ENCODE measurements around the gene RB1. TPM values are rescaled to one million over a fixed set of nuclear protein-coding genes. Genes with fewer than 3 reads are reported as not detected.
A peak's percentile ranks its signal among the peaks of the same experiment; 100 is the strongest.
"Not testable (repeated sequence)": the region's sequence is repeated elsewhere in the genome, so short reads cannot be mapped to it uniquely, and the experiment has no call there.

RB1 gene
- total and polyA plus RNA-seq, 8 donors: 32.1 to 53.1 (median 47.4) TPM

GRCh38 chr13:48448959-48449614 lies 145.5 kb downstream of the RB1 start:
- TF ChIP-seq, protein P1, sequence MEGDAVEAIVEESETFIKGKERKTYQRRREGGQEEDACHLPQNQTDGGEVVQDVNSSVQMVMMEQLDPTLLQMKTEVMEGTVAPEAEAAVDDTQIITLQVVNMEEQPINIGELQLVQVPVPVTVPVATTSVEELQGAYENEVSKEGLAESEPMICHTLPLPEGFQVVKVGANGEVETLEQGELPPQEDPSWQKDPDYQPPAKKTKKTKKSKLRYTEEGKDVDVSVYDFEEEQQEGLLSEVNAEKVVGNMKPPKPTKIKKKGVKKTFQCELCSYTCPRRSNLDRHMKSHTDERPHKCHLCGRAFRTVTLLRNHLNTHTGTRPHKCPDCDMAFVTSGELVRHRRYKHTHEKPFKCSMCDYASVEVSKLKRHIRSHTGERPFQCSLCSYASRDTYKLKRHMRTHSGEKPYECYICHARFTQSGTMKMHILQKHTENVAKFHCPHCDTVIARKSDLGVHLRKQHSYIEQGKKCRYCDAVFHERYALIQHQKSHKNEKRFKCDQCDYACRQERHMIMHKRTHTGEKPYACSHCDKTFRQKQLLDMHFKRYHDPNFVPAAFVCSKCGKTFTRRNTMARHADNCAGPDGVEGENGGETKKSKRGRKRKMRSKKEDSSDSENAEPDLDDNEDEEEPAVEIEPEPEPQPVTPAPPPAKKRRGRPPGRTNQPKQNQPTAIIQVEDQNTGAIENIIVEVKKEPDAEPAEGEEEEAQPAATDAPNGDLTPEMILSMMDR (IDR thresholded peaks at IDR 0.05): no peak
- H3K4me1 ChIP-seq: peaks cover 15 to 45% of the 10 kb centered on the region in 2 donors
- peak overlapping the region in 1 of 2 donors; percentile 5 for H3K4me3 ChIP-seq
- DNase-seq (peak in 1 of 4 donors; percentile 22), ATAC-seq (peak; percentile 67)
- H3K9me3 ChIP-seq: peaks cover 0 to 13% of the 10 kb centered on the region in 2 donors
- H3K27me3 ChIP-seq: no peaks in the 10 kb centered on the region
- H3K36me3 ChIP-seq: peaks cover 0 to 8% of the 10 kb centered on the region in 2 donors
- peak overlapping the region; percentile 33 to 71 for H3K27ac ChIP-seq
- intact Hi-C loops (cut with DNase I): no loop called here

- Histone ChIP-seq H3K9me3 (peaks cover 0 to 13% of the 10 kb centered on the region in 2 donors), H3K36me3 (peaks cover 0 to 13% of the 10 kb centered on the region in 2 donors), H3K27ac (peak overlapping the region in 1 of 2 donors; percentile 71), H3K27me3 (no peaks in the 10 kb centered on the region), H3K4me3 (no peak overlapping the region), H3K4me1 (peaks cover 15 to 45% of the 10 kb centered on the region in 2 donors)
- intact Hi-C loops (cut with DNase I): no loop called here
- DNase-seq (no peak), ATAC-seq (no peak)
- TF ChIP-seq, protein P1 (IDR thresholded peaks at IDR 0.05): no peak
These were observed 146.1 kb downstream of the RB1 start for GRCh38 chr13:48449656-48450055.

DNA sequence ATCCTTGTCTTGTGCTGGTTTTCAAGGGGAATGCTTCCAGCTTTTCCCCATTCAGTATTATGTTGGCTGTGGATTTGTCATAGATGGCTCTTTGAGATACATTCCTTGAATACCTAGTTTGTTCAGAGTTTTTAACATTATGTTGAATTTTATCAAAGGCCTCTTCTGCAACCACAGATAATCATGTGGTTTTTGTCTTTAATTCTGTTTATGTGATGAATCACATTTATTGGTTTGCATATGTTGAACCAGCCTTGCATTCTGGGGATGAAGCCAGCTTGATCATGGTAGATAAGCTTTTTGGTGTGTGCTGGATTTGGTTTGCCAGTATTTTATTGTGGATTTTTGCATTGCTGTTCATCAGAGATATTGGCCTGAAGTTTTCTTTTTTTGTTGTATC lies 147.6 kb downstream of the RB1 start:
- H3K4me3 ChIP-seq; ATAC-seq; H3K27ac ChIP-seq; DNase-seq; intact Hi-C loops (cut with DNase I); H3K27me3 ChIP-seq: not testable (repeated sequence)
- peaks cover 15 to 36% of the 10 kb centered on the region in 2 donors for H3K4me1 ChIP-seq
- peaks cover 0 to 21% of the 10 kb centered on the region in 2 donors for H3K36me3 ChIP-seq
- peaks cover 0 to 13% of the 10 kb centered on the region in 2 donors for H3K9me3 ChIP-seq

- ATAC-seq (no peak), DNase-seq (peak in 1 of 4 donors; percentile 47)
- intact Hi-C loops (cut with DNase I): no loop called here
- no peak overlapping the region for H3K4me3 ChIP-seq
- no peaks in the 10 kb centered on the region for H3K9me3 ChIP-seq
- H3K27me3 ChIP-seq: no peaks in the 10 kb centered on the region
- H3K27ac ChIP-seq: no peak overlapping the region
- H3K4me1 ChIP-seq: no peaks in the 10 kb centered on the region
- TF ChIP-seq, protein P1 (IDR thresholded peaks at IDR 0.05): no peak
- H3K36me3 ChIP-seq: peaks cover 0 to 66% of the 10 kb centered on the region in 2 donors
These were observed 153.0 kb downstream of the RB1 start for GRCh38 chr13:48456546-48456945.

GRCh38 chr13:48457578-48458242 lies 154.2 kb downstream of the RB1 start:
- Histone ChIP-seq H3K4me3 (no peak overlapping the region), H3K27ac (no peak overlapping the region), H3K27me3 (no peaks in the 10 kb centered on the region), H3K9me3 (no peaks in the 10 kb centered on the region), H3K4me1 (no peaks in the 10 kb centered on the region), H3K36me3 (peaks cover 0 to 74% of the 10 kb centered on the region in 2 donors)
- TF ChIP-seq, protein P1 (IDR thresholded peaks at IDR 0.05): no peak
- ATAC-seq (no peak), DNase-seq (peak in 1 of 4 donors; percentile 72)
- intact Hi-C loops (cut with DNase I): no loop called here
